ENCODE data around the gene KRTAP10-12. TPM values are rescaled to one million over a fixed set of nuclear protein-coding genes. Genes with fewer than 3 reads are reported as not detected.
"Not testable (repeated sequence)": the region's sequence is repeated elsewhere in the genome, so short reads cannot be mapped to it uniquely, and the experiment has no call there.

The KRTAP10-12 gene
- not detected in 2 replicates for total RNA-seq (ENCODE audit: low replicate concordance)

GRCh38 chr21:44697172-44697810 lies at the start of gene KRTAP10-12:
Gene KRTAP10-12 (plus strand): TSS chr21:44697172. CDS start chr21:44697202, 30 bp downstream.
- H3K4me2 ChIP-seq: peak within 1 kb of the TSS; percentile 34
- H3K27me3 ChIP-seq; DNase-seq (ENCODE audit: low spot score); H3K9ac ChIP-seq; H3K27ac ChIP-seq; H3K9me3 ChIP-seq (ENCODE audit: low read depth); H3K79me2 ChIP-seq (ENCODE audit: low read depth); H3K4me3 ChIP-seq; H4K20me1 ChIP-seq (ENCODE audit: low read depth); H3F3A ChIP-seq (ENCODE audit: low read depth); H3K36me3 Mint-ChIP-seq; H3K36me3 ChIP-seq: not testable (repeated sequence)
- Mint-ChIP-seq H3K4me3 (peak within 1 kb of the TSS; percentile 57), H3K27ac (peak within 1 kb of the TSS; percentile 47), H3K27me3 (ENCODE audit: insufficient read depth, low read depth) (peaks cover 34% of the 10 kb centered on the region), H3K4me1 (peaks cover 47% of the 10 kb centered on the region), H3K9me3 (peaks cover 15% of the 10 kb centered on the region)
- H3K4me1 ChIP-seq: peaks cover 31% of the 10 kb centered on the region
- H2AFZ ChIP-seq (replicated peaks): peak within 1 kb of the TSS; percentile 68

GRCh38 chr21:44647222-44647552 lies 49.8 kb upstream of the KRTAP10-12 start:
- Histone ChIP-seq H3K9me3 (ENCODE audit: low read depth) (peaks cover 8% of the 10 kb centered on the region), H3K36me3 (no peaks in the 10 kb centered on the region), H3K27me3 (no peaks in the 10 kb centered on the region), H3K27ac (no peak overlapping the region), H3K4me1 (peaks cover 19% of the 10 kb centered on the region), H3K4me2 (peak overlapping the region; percentile 8), H2AFZ (replicated peaks) (peak overlapping the region; percentile 76), H3K9ac (no peak overlapping the region), H3K79me2 (ENCODE audit: low read depth) (no peaks in the 10 kb centered on the region), H3K4me3 (no peak overlapping the region), H3F3A (ENCODE audit: low read depth) (peaks cover 16% of the 10 kb centered on the region), H4K20me1 (ENCODE audit: low read depth) (no peaks in the 10 kb centered on the region)
- TF ChIP-seq EZH2phosphoT487 (IDR thresholded peaks at IDR 0.05): no peak
- no peak for TF ChIP-seq EZH2 (IDR thresholded peaks at IDR 0.05)
- TF ChIP-seq CTCF (IDR thresholded peaks at IDR 0.05): no peak
- Mint-ChIP-seq H3K27me3 (ENCODE audit: insufficient read depth, low read depth) (peaks cover 12% of the 10 kb centered on the region), H3K4me1 (peaks cover 15% of the 10 kb centered on the region), H3K36me3 (peaks cover 4% of the 10 kb centered on the region), H3K4me3 (no peak overlapping the region), H3K27ac (no peak overlapping the region), H3K9me3 (peaks cover 34% of the 10 kb centered on the region)
- peak; percentile 41 for DNase-seq (ENCODE audit: low spot score)

GRCh38 chr21:44648557-44649311 lies 48.2 kb upstream of the KRTAP10-12 start:
- no peak for DNase-seq (ENCODE audit: low spot score)
- H3K9ac ChIP-seq: no peak overlapping the region
- peak overlapping the region; percentile 38 for H3K27ac Mint-ChIP-seq
- no peak overlapping the region for H3K4me3 ChIP-seq
- H2AFZ ChIP-seq (replicated peaks): no peak overlapping the region
- H3K79me2 ChIP-seq (ENCODE audit: low read depth): no peaks in the 10 kb centered on the region
- no peak overlapping the region for H3K27ac ChIP-seq
- no peaks in the 10 kb centered on the region for H3K36me3 ChIP-seq
- no peaks in the 10 kb centered on the region for H4K20me1 ChIP-seq (ENCODE audit: low read depth)
- peaks cover 14% of the 10 kb centered on the region for H3K27me3 Mint-ChIP-seq (ENCODE audit: insufficient read depth, low read depth)
- peaks cover 8% of the 10 kb centered on the region for H3K9me3 ChIP-seq (ENCODE audit: low read depth)
- peaks cover 30% of the 10 kb centered on the region for H3K9me3 Mint-ChIP-seq
- H3K27me3 ChIP-seq: no peaks in the 10 kb centered on the region
- H3F3A ChIP-seq (ENCODE audit: low read depth): peaks cover 13% of the 10 kb centered on the region
- H3K4me1 Mint-ChIP-seq: peaks cover 13% of the 10 kb centered on the region
- no peak overlapping the region for H3K4me3 Mint-ChIP-seq
- peaks cover 19% of the 10 kb centered on the region for H3K4me1 ChIP-seq
- peaks cover 4% of the 10 kb centered on the region for H3K36me3 Mint-ChIP-seq
- no peak overlapping the region for H3K4me2 ChIP-seq
- no peak for TF ChIP-seq EZH2phosphoT487 (IDR thresholded peaks at IDR 0.05)
- no peak for TF ChIP-seq CTCF (IDR thresholded peaks at IDR 0.05)
- TF ChIP-seq EZH2 (IDR thresholded peaks at IDR 0.05): no peak

Data from neural progenitor cell (in vitro differentiated cells).